Occipital lobe (tissue), 2 donors: Measurements from ENCODE around the gene PBXIP1. TPM values are rescaled to one million over a fixed set of nuclear protein-coding genes. Genes with fewer than 3 reads are reported as not detected.
"Not testable (repeated sequence)": the region's sequence is repeated elsewhere in the genome, so short reads cannot be mapped to it uniquely, and the experiment has no call there.

Experiments
- DNase-seq: peaks from one replicate; lab custom pipeline; 2025; lab: John Stamatoyannopoulos, UW
- total RNA-seq: library from RNA; depleted of rRNA; stranded (reverse); fragments of >200 nt; gene quantifications from one replicate; pipeline ENCODE4 v1.2.3, GENCODE V29; 2014

PBXIP1 gene
- total RNA-seq, 1 donor from 2014 or later = 25.0 TPM

DNA sequence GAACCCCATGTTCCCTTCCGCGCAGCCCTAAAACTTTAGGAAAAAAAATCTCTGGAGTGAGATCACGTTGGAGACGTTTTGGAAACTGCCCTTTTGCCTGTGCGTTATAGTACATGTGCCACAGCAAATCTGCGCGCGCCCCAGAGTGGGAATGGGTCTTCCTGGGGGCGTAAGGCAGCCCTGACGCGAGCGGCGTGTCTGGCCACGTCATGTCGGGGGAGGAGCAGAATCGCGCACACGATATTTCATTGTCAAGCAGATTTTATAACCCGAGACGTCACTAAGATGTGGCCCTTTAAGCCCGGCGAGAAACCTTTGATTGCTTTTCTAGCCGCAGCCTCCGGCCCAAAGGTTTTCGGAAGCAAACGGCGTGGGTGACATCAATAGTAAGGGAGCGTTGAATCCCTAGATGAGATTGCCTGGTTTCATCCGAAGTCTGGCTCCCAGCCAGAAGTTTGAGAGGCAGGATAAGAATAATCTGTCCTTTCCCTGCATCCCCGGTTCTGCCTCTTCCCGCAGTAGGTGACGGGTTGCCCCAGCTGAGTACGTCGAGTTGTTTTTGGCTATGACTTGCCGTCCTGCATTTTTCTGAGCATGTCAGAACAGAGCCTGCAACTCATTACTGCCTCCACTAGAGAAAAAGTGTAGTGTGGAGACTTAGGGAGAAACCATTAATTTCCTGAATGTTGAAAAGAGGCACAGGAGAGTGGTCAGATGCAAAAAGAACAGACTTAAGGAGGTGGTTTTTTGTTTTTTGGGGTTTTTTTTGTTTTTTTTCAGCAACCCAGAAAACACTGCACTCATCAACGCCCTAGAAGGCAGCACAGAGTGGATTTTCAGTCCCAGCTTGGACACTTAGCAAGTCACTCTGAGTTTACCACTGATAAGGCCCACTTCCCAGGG is 18.6 kb downstream of the PBXIP1 start:
- peak; percentile 92 for DNase-seq

DNA sequence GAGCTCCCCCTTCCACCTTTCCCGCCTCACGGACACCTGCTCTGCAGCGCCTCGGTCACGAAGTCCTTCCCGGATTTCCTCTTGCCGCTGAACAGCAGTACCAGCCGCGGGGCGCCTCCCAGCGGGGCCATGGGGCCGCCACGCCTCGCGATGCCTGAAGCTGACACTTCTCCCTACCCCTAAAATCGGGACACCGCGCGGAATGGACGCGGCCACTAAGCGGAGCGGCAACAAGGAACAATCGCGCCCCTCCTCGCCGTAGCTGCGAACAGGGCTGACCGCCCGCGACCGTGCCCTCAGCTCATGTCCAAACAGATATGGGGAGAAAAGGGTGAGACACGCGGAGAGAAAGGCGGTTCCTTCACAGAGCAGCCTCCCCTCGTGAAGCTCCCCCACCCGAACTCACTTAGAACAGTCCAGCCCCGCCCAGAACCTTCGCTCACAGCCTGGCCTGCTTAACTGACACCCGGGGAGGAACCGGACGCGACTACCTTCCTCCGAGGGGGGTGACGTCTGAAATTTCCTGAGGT is 19.3 kb downstream of the PBXIP1 start, which contains the start of gene PMVK:
Gene PMVK (minus strand): TSS at position 165 of the 530 bp plus-strand sequence. CDS start 34 bp downstream, at position 131.
- DNase-seq = peak; percentile 96

DNA sequence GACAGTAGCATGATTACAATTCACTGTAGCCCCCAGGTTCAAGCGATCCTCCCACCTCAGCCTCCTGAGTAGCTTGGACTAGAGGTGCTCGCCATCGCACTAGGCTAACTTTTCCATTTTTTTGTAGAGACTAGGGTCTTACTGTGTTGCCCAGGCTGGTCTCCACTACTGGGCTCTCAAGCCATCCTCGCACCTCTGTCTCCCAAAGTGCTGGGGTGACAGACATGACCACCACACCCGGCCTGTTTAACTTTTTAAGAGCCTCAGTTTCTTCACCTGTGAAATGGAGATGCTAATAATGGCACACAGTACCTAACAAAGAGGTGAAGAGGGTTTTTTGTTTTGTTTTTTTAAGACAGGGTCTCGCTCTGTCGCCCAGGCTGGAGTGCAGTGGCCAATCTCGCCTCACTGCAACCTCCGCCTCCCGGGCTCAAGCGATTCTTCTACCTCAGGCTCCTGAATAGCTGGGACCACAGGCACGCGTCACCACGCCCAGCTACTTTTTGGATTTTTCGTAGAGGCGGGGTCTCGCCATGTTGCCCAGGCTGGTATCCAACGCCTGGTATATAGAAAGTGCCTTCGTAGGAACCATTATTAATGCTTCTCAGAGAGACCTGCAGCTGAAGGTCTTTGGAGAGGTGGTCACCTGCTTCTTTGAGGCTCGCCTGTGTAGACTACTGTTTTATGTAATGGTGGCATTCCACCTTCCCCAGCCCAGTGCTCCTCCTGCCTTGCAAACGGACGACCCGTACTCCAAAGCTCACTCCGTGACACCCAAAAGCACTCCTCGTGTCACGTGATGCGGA is 19.9 kb downstream of the PBXIP1 start:
- DNase-seq = no peak

DNA sequence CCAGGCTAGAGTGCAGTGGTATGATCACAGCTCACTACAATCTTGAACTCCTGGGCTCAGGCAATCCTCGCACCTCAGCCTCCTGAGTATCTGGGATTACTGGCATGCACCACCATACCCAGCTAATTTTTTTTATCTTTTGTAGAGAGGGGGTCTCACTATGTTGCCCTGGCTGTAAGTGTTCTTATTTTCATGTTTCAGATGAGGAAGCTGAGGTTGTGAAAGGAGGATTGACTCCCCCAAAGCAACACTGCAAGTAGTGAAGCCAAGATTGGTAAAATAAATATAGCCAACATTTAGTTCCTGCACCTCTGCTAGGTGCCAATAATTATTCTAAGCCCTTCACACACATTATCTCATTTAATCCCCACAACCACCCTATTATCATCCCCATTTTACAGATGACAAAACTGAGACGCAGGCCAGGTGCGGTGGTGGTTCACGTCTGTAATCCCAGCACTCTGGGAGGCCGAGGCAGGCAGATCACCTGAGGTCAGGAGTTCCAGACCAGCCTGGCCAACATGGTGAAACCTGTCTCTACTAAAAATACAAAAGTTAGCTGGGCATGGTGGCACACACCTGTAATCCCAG is 21.4 kb downstream of the PBXIP1 start:
- no peak for DNase-seq

DNA sequence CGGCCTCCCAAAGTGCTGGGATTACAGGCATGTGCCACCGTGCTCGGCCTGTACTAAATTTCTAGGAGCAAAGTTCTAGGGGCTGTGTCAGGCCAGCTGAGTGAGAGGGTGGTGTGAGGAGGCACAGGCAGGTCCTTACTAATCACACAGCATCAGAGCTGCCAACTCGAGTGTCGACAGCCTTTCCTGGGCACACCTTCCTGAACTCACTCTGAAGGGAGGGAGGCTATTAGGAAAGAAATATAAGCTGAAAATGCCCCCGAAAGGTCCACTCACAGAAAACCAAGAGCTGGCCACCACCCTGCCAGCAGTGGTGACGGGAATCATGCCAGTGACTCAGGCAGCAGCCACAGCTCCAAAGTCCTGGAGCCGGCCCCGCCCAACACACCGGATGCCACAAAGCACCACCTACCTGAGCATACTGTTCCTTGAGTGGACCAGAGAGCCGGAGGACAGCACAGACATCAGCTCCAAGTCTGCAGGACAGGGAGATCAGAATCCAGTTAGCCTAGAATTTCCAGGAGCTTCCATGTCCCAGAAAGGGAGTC is 23.9 kb downstream of the PBXIP1 start:
- DNase-seq = no peak

DNA sequence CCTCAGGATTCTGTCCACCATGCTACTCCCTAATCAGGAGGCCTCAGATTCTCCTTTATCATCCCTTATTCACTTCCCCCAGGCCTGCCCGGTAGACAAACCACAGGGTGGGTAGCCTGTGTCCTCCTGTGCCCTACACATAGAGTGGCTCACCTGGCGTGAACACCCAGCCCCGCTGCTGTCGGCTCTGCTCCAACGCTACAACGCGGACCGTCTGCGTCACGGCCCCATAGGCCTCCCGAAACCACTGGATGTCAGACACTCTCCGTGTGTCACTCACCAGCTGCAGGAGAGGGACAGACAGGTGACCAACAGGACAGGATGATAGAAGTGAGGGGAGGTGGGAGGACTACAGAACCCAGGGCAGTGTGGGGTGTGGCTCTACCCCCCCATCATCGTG is 29.7 kb downstream of the PBXIP1 start:
- no peak for DNase-seq

DNA sequence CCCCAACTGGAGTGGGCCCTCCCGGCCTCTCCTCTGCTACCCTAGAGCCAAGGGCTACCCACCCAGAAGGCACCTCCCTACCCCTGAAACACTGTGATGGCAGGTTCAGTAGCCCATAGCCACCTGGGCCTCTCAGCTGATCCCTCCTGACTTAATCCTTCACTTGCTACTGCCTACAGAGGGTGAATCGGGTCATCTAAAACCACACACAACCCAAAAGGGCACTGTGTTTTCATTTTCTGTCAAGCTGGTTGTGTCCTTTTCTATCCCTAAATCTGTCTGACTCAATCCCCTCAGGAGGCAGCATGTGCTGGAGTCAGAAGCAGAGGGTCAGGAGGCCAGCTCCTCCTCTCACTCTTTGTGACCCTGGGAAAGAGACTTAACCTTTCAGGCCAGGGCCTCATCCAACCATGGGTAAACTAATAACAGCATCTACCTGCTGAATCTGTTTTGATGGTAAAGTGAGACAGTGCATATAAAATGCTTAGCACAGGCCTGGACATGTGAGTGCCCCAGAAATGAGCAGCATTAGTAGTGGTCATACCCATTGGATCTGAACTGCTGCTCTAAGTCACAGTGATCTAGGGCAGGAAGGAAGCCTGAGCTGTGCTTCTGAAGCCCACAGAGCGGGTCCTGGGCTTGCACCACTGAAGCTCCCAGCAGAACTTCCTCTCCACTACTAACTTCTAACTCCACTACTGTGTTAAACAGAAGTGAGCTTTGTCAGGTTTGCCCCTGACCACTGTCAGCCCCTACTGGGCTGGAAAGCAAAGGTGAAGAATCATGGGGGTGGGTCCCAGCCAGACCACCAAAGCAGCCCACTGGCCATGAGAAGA is 30.3 kb downstream of the PBXIP1 start:
- DNase-seq = no peak

DNA sequence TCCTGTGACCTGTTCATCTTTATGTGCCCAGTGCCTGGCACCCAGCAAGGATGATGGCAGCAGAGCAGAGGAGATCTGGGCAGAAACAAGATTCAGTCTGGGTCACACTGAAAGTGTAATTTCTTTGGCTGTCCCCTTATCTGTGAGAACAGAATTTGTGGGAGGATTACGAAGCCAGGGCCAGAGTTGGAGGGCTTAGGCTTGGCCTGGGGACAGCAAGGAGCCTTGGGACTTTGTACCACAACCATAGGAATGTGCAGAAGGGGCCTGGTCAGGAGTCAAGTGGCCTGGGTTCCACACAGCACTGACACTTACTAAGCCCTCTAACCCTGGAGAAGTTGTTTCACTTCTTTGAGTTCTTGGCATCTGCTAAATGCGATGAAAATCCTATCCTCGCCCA is 32.2 kb downstream of the PBXIP1 start:
- DNase-seq = no peak

DNA sequence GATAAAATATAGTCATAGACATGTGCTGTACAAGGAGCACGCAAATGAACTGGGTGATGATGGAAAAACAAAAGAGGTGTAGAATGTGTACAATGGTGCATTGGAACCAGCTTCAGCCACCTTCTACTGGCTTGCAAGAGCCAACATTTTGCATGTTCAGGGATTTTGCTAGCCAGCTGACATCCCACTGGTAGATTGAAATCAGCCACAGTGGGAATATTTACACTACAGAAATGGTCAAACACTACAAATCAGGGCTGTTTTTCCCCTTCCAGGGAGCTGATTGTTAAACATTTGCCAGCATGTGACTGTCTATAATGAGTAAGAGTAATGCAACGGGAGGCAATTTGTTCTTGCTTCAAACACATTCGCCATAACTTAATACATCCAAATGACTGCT is 42.6 kb downstream of the PBXIP1 start:
- DNase-seq = no peak

DNA sequence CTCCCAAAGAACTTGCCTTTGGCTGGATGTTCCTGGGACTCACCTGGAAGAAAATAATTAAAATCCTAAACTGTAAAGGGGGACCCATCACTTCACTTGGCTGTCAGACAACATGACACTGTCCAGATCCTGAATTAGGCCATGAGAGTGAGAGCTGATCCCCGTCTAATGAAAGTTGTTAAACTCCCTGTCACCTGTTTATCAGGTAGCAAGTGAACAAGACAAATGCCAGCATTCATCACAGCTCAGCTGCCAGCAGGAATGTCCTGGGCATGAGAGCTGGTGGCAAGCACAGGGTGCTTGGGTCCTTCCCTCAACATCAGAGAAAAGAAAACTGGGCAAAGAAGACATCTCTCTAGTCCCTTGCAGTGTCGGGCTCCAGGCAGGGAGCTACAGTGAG is 43.1 kb downstream of the PBXIP1 start:
- DNase-seq = no peak

DNA sequence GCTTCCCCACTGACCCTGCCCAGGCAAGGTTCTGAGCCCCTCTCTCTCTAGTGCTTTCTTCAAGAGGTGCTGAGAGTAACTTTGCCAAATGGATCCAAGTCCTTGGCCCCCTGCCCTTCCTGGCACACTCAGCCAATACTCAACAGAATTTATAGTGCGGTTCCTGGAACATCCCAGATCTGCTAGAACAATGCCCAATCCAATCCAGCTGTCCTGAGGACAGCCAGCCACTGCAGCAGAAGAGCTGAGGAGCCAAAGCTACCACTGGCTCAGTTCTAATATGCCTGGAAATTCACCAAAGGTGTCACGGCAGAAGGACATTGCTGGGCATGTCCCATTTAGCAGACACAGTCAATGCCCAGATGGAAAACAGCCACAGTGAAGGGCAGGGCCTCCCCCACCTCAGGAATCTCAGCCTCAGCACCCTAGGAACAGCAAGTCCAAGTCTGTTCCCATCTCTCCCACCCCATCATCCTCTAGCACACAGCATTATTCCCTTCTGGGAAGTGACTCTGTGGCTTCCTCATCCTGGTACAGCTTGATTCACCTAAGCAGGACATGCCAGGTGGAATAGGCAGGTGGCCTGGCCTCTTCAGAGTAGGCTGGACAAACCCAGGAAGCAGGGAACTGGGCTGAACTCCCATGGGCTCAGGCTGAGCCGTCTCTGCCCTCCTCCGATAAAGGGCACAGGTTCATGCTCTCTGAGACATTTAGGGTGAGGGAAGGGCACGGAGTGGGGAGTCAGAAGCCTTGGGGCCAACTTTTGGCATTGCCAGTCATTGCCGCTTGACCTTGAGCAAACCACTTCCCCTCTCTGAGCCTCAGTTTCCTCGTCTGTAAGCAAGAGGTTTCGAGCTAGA is 44.0 kb downstream of the PBXIP1 start:
- no peak for DNase-seq

DNA sequence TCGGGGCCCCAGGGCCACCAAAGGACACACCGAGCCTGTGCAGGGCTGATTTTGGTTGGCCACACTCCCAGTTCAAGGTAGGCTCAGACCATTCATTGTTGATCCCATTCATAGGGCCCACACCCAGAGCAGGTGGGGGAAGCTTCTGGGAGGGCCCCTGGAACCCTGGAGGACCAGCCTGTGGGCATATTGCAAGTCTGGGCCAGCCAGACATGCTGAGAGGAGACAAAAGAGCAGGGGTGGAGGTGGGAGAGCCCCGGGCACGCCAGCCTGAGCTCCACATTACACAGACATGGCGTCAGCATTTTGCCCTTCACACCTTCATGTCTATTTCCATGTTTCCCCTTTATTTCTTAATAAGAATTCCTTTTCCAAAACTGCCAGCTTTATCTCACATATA is 45.0 kb downstream of the PBXIP1 start:
- no peak for DNase-seq

DNA sequence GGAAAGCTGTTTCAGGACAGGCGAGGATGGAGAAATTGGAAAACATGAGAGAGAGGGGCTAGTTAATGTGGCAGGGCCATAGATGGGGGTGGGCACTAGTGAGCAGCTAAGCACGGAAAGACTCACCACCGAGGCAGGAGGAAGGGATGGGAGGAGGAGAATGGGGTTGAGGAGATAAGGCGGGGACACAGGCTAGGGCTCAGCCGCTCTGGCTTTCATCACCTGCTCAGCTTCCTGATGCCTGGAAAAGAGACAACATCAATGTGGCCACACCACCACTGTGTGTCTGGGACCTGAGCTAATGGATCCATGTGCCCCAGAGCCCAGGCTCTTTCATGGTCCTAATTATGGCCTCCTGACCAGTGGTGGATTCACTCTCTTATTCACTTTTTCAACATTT is 47.0 kb downstream of the PBXIP1 start:
- DNase-seq = no peak

DNA sequence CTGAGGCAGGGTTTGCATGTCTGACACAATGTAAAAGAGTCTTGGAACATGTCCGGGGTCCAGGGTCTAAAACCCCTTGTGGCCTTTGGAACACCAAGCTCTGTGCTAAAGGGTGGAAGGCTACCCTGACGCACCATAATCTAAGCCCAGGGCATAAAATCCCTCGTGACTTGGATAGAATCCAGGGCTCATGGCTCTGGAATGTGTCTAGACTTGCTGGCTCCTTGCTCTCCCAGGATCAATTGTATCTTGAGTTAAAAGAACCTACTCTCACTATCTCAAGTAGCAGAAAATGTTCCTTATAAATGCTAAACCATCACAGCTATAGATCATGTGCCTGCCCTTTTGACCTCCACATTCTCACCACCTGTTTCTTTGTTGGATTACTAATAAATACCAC is 47.8 kb downstream of the PBXIP1 start:
- DNase-seq = not testable (repeated sequence)

DNA sequence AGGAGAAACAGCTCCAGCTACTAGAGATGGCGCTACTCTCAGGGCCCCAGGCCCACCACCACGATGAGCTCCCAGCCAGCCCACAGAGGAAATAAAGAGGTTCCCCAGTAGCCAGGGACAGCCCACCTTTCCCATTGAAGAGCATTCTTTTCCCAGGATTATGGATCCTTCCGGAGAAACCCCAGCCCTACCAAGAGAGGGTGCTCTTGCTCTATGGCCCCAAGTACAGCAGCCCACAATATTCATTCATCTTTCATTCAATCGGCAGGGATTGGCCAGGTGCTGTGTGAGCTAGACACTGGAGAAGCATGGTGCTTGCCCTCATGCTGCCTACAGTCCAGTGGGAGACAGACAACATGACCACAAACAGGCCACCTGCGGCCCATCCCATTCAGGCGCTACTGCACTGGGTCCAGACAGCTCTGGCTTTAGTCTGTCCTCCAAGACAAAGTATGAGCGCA is 49.2 kb downstream of the PBXIP1 start:
- DNase-seq = no peak

DNA sequence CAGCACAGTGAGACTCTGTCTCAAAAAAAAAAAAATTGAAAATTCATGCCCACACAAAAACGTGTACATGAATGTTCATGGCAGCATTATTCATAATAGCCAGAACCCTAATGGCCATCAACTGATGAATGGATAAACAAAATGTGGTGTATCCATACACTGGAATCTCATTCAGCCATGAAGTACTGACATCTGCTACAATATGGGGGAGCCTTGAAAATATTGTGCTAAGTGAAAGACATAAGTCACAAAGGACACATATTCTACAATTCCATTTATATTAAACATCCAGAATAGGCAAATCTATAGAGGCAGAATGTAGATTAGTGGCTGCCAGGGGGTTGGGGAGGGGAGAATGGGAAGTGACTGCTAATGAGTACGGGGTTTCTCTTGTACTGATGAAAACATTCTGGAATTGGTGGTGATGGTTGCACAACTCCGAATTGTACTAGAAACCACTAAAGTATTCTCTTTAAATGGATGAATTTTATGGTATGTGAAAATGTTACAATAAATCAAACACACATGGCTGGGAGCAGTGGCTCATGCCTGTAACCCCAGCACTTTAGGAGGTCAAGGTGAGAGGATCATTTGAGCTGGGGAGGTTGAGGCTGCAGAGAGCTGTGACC is 52.8 kb downstream of the PBXIP1 start:
- no peak for DNase-seq

DNA sequence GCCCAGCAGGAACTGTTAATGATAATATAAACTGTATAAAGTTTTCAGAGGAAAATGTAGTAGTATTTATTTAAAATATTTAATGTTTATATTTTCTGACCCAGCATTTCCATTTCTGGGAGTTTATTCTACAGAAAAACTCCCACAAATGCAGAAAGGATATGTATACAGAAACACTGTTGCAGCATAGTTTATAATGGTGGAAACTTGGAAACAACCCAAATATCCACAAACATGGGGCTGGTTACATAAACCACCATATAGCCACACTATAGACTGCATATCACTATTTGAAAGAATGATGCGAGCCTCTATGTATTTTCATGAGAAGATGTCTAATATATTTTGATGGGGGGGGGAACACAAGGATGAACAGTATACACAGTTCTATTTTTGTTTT is 54.3 kb downstream of the PBXIP1 start:
- no peak for DNase-seq

DNA sequence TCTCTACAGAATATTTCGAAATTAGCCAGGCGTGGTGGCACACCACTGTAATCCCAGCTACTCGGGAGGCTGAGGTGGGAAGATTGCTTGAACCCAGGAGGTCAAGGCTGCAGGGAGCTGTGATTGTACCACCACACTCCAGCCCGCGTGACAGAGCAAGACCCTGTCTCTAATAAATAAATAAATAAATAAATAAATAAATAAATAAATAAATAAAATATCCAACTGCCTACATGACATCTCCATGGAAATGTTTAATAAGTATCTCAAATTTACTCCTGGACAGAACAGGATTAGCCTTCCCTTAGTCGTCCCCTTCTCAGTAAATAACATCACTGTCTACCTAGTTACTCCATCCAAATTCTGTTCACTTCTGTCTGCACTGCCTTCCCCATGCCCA is 56.9 kb downstream of the PBXIP1 start:
- no peak for DNase-seq

DNA sequence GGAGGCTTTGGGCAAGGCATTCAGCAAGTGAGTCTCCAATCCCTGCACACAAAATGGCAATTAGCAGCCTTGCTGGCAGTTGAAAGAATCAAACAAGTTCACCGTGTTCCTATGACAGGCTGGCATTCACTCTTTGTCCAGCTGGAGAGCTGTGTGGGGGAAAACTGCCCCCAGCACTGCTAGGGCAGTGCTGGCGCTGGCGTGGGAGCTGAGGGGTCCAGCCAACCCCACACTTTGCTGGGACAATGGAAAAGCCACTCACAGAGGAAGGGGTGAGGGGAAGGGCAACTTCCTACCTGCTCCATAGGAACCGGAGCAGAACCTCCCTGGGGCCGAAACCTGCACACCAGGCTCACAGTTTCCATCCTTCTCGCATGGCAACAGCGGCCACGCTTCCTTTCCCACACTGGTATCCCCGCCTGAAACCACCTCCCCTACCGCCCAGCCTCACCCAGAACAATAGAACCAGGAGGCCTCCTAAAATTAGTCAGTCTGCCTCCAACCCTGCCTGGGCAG is 59.1 kb downstream of the PBXIP1 start:
- no peak for DNase-seq
